LNCaP clone FGC (cell line): Measurements from ENCODE around the gene SART3.

Experiments used
- DNase-seq: peaks from one replicate; pipeline ENCODE4 v3.0.0-alpha.2; 2011; ENCODE audit warnings: low read depth
- H3K4me3 ChIP-seq: 2 replicates; pipeline ENCODE4 v1.5.1; 2011; ENCODE audit warnings: mild to moderate bottlenecking, low read depth, low read length, control low read depth
- CTCF ChIP-seq: IDR thresholded peaks from 2 replicates; pipeline ENCODE4 v1.5.1; 2012; ENCODE audit warnings: mild to moderate bottlenecking; ENCODE audit not compliant: control insufficient read depth, insufficient read depth; ENCODE audit errors: extremely low read depth

SART3 gene

GRCh38 chr12:108571609-108572165, 10.7 kb upstream of the SART3 start:
- H3K4me3 ChIP-seq = no peak overlapping the region
- DNase-seq = no peak
- no peak for TF ChIP-seq CTCF

GRCh38 chr12:108570743-108571608, 10.0 kb upstream of the SART3 start:
- H3K4me3 ChIP-seq = no peak overlapping the region
- TF ChIP-seq CTCF = no peak

GRCh38 chr12:108568338-108569154, 7.6 kb upstream of the SART3 start:
- no peak for TF ChIP-seq CTCF
- no peak overlapping the region for H3K4me3 ChIP-seq
- DNase-seq = no peak

More at GRCh38 chr12:108570743-108571608, 10.0 kb upstream of the SART3 start:
- no peak for DNase-seq

- no peak for TF ChIP-seq CTCF
- H3K4me3 ChIP-seq = no peak overlapping the region
- peak; percentile 67 for DNase-seq
Measured at GRCh38 chr12:108567406-108568337, 6.7 kb upstream of the SART3 start.

- TF ChIP-seq CTCF = no peak
- H3K4me3 ChIP-seq = no peak overlapping the region
- no peak for DNase-seq
Measured at GRCh38 chr12:108566452-108566851, 5.5 kb upstream of the SART3 start.

GRCh38 chr12:108565976-108566375, 5.0 kb upstream of the SART3 start:
- peak; percentile 78 for DNase-seq
- H3K4me3 ChIP-seq = no peak overlapping the region
- no peak for TF ChIP-seq CTCF
